NCI-H146 (cell line): ENCODE data around the gene RIOK3.
A peak's percentile ranks its signal among the peaks of the same experiment; 100 is the strongest.
"Not testable (repeated sequence)": the region's sequence is repeated elsewhere in the genome, so short reads cannot be mapped to it uniquely, and the experiment has no call there.

Source experiments
- DNase-seq: peaks from one replicate; lab custom pipeline; 2025; lab: John Stamatoyannopoulos, UW

The RIOK3 gene, protein sequence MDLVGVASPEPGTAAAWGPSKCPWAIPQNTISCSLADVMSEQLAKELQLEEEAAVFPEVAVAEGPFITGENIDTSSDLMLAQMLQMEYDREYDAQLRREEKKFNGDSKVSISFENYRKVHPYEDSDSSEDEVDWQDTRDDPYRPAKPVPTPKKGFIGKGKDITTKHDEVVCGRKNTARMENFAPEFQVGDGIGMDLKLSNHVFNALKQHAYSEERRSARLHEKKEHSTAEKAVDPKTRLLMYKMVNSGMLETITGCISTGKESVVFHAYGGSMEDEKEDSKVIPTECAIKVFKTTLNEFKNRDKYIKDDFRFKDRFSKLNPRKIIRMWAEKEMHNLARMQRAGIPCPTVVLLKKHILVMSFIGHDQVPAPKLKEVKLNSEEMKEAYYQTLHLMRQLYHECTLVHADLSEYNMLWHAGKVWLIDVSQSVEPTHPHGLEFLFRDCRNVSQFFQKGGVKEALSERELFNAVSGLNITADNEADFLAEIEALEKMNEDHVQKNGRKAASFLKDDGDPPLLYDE

DNA sequence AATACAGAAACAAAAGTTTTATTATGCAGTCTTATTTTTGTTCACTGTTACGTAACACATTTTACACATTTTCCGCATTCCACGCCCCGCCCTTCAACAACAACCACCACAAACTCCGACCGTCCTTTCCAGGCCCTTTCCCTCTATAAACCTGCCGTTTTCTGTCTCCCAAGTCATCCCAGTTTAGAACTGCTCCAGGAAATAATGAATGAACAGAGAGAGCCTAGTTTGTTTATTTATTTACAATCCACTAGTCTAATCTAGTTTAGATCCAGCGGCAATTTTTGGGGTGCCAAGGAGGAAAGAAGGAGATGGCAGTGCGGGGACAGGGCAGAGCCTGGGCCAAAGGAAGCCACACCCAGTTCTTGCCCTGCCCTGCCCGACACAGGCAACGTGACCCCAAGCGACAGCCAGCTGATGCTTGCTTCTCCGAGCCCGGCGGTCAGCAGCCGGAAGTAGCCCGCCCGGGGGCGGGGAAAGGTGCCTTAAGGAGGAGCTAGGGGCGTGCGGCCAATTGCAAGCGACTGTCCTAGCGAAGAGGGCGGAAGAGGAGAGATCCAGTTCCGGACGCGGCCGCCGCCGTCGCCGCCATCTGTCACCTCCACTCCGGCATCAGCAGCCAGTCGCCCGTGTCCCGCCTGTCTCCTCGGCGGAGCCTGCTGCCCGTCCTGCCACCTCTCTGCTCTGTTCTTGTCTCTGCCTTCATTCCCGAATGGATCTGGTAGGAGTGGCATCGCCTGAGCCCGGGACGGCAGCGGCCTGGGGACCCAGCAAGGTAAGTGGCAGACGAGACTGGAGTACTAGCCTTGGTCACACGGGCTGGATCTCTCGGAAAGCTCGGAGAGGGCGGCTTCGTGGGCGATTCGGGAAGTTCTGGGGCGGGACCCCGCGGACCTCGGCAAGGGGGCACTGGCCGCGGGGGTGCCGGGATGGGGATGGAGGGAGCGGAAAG lies at the start of gene RIOK3:
RIOK3 (plus strand) TSS at position 560 of the 952 bp plus-strand sequence; CDS start at position 713, 153 bp downstream.
- peak; percentile 100 for DNase-seq

DNA sequence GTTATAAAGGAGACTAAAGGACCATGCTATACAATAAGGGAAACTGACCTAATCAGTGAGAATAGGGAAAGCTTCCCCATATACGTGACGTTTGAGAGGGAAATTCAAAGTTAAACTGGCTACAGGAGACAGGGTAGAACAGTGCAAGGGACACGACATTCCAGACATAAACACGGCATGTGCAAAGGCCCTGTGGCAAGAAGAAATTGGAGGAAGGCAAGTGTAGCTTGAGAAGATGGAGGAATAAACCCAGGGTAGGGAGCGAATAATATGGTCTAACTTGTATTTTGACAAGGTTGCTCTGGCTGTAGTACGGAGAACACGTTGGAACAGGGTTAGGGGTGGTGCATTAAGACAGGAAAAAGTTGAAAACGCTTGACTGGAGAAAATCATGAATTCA lies 49.8 kb upstream of the RIOK3 start:
- no peak for DNase-seq

DNA sequence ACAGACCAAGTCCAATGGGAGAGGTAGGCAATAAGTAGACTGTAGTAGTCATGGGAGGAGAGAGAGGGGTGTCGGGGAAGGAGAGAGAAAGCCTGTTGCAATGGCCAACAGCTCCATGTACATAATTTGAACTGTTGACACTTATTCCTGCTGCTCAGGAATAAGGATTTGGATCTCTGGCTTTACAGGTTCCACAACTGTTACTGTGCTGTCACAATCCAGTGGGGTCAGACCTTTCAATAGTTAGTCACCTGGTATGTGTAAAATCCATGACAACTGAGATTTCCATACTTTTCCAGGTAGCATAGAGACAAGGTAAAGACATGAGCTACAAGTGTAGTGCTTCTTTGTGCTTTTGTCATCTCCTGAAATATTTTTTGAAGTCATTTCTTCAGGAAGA lies 47.5 kb upstream of the RIOK3 start:
- no peak for DNase-seq

DNA sequence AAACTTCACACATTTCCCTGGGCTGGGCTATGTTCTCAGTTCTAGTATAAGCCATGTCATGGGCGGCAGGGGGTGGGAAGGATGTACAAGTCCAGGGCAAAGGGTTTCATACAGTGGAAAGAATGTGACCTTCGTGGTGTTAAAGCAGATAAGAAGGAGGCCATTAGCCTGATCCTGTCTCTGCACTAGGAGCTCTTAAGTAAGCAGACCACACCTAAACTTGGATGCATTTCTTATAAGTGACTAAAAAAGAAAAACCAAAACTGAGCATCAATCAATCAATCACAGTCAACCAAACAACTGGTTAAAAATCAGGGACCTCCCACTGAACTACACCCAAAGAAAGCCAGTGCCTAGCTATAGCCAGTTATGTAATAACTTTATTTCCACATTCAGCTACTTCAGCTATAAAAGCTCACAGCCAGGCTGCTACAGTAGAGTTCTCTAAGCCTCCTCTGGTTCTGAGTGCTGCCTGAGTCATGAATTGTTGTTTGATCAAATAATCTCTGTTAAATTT lies 46.8 kb upstream of the RIOK3 start:
- DNase-seq, result no peak

DNA sequence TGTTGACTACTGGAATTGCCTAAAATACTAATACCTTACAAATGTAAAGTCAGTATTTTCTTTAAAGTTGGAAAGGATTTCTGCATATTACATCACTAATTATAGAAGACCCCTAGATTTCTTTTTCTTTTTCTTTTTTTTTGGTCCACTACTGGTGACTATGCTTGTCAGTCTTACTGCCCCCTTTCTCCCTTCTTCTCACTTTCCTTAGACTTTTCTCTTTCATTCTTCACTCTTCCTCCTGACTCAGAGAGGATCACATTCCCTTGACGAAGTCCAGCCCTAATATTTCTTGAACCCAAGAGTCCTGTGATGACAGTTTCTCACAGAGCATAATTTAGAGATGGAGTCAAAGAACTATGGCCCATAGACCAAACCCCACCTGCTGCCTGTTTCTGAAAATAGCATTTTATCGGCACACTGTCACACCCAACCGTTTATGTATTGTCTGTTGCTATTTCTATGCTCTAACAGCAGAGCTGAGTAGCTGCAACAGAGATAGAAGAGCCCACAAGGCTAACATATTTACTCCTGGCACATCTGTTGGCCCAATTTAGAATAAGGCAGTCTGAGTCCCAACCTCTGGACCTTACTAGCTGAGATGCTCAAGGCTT lies 40.6 kb upstream of the RIOK3 start:
- DNase-seq, result no peak

DNA sequence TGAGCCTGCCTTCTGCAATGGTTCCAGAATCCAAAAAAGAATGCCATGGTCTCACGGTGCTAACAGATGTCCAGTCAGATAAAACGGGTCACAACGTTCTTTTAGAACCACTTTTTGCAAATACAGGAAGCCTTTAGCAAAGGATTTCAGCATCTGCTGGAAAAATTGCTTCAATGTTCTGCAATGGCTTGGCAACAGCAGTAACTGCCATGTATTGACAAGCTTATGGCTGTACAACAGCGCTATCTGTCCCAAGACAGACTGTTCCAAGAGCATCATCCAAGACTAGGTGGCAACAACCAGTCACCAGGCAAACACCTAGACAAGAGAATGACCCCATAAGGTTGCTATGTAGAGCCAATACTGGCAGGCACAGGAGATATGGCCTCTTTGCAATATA lies 37.6 kb upstream of the RIOK3 start:
- no peak for DNase-seq

DNA sequence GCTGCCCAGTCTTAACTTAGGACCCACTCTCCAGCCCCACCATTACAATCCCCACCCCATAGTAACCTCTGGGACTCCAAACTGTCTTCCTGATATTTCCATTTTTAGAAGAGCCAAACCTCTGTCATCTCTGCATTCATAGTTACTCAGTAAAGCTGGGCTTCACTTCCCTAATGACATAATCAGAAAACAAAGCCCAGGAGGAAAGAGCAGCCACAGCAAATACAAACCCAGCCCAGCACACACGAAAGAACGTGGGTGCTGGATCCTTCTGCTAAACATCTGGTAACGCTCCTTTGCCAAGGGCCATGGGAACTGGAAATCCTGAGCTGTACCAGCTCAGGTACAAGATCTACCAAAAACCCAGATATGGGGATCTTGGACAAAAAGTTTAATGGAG lies 36.8 kb upstream of the RIOK3 start:
- DNase-seq, result no peak

DNA sequence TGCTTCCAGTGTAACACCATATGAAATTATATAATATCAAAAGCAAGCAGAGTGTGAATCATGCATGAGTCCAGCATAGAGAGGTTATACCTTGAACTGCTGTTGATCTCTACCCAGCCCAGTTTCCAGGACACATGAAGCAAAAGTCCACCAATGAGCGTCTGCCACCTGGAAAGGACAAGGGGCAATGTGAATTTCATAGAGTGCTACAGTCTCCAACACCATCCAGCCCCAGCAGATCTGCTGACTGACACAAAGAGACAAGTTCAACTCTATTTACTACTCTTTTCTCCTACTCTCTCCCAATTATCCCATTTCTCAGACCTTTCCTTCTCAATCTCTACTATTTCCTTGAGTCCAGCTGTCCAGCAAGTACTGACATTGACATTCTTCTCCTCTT lies 31.8 kb upstream of the RIOK3 start:
- DNase-seq, result no peak

DNA sequence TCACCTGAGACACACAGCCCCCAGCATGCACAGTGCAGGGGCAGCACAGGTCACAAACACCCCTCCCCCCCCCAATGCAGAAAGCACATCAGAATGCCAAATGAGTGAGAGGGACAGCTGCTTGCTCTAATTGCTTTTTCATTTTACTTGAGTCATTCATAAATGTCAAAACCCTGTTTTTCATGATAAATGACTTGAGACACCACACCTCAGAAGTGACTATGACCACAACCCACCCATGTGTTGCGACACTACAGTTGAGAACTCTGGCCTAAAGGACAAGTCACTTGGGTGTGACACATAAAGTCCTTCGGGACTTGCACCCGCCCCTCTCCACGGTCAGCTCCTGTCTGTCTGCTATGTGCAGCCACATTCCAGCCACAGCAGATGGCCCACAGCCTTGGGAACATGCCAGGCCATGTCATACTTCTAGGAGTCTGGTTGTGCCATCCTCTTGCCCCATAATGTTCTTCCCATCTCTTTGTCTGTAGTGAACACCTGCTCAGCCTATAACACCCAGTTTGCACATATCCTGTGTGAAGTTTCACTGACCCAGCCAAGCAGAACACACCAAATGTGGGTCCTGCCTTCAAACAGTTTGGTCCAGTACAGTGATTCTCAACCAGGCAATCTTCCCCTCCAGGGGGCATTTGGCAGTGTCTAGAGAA lies 30.2 kb upstream of the RIOK3 start:
- no peak for DNase-seq

DNA sequence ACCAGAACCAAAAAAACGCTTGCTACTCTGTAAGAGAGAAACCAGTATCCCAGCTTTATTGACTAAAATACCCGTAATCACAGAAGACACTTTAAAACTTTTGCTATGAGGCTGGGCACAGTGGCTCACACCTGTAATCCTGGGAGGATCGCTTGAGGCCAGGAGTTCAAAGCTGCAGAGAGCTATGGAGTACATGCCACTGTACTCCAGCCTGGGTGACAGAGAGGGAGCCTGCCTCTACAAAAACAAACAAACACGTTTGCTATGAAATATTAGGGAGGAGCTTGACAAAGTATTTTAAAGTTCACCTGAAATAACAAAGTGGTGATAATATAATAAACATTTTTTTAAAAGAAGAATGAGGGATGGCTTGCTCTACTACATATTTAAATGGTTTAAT lies 28.5 kb upstream of the RIOK3 start:
- DNase-seq, result no peak

DNA sequence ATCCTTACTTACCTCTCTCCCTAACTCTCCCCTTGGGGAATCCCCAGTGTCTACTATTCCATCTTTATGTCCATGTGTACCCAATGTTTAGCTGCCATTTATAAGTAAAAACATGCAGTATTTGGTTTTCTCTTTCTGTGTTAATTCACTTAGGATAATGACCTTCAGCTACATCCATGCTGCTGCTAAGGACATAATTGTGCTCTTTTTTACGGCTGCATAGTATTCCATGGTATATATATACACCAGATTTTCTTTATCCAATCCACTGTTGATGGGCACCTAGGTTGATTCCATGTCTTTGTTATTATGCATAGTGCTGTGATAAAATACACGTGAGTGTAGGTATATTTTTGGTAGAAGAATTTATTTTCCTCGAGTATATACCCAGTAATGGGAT lies 24.3 kb upstream of the RIOK3 start:
- no peak for DNase-seq

DNA sequence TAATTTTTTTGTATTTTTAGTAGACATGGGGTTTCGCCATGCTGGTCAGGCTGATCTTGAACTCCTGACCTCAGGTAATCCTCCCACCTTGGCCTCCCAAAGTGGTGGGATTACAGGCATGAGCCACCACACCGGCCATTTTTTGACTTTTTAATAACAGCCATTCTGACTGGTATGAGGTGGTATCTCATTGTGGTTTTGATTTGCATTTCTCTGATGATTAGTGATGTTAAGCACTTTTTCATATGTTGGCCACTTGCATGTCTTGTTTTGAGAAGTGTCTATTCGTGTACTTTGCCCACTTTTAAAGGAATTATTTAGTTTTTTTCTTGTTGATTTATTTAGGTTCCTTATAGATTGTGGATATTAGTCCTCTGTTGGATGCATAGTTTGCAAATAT lies 23.5 kb upstream of the RIOK3 start:
- DNase-seq, result not testable (repeated sequence)

DNA sequence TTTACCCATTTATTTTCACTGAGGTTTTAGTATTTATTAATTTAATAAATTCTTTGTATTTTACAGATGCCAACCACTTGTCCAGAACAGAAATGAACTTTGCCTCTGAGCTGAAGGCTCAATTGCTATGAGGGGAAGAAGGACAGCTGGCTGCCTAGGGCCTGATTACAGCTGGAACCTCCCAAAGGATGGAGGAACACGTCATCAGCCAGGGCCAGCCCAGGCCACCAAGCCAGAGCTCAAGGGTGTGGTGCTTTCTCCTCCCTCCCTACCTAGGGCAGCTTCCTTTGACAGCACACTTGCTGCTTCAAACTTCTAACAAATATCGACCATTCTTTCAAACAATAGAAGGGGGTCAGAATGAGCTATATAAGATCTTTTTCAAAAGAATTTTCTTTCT lies 19.7 kb upstream of the RIOK3 start:
- DNase-seq, result no peak

DNA sequence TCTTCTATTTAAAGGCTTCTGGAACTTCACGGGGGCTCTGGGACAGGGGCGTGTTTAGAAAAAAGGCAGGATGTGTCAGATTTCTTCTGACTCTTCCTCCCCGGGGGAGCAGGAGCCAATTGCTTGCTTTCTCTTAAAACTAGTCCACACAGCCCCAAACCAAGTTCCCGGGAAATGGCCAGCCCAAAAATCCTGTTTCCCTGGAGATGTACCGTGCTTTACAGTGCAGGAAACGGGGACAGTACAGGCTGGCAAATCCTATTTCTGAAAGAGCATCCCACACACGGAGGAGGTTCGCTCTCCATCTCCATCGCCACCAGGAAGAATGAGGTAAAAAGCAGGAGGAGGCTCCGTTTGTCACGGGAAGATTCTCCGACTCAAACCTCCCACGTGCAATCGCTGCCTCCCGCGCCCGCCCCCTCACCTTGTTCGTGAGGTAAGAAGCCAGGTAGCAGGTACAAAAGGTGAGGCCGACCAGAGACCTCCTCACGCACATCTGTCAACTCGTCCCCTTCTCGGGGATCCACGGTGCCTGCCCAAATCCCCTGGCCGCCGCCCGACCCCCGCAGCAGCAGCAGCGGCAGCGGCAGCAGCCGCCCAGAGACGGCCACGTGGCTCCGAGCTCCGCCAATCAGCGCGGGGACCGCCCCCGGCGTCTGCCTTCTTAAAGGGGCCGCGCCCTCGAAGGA lies 15.6 kb upstream of the RIOK3 start:
- DNase-seq, result peak; percentile 87

DNA sequence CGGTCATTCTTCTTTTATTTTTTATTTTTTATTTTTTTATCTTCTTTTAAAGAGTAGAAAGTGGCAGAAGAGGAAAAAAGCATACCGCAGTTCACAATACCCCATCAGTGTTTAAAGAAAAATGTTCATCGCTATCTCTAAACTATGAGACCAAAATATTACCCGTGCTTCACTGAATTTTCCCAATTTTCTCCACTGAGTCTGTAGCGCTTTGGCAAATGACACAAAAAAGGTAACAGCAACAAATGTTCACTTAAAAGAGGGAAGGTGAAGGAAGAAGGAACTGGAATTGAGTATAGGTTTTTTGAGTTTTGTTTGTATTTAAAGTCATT lies 15.1 kb upstream of the RIOK3 start:
- no peak for DNase-seq

DNA sequence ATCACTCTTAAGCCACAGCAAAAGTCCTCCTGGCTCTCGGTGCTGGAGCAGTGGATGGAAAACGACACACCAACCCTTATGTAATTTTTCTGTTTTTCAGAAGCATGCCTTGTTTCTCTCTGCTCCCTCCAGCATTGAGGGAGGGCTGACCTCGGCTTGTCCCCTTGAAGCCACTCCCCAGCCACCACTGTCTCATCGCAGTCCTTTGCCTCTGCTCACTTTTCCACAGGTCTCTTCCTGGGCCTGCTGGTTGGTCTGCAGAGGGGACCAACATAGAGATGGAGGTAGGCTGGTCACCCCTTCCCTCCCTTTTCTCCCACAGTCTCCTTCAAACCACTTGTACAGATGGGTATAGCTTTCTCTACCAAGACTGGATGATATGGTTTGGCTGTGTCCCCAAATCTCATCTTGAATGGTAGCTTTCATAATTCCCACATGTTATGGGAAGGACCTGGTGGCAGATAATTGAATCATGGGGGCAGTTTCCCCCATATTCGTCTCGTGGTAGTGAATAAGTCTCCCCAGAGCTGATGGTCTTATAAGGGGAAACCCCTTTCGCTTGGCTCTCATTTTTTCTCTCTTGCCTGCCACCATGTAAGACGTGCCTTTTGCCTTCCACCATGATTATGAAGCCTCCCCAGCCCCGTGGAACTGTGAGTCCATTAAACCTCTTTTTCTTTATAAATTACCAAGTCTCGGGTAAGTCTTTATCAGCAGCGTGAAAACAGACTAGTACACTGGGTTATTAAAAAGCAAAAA lies 14.3 kb upstream of the RIOK3 start:
- peak; percentile 23 for DNase-seq

DNA sequence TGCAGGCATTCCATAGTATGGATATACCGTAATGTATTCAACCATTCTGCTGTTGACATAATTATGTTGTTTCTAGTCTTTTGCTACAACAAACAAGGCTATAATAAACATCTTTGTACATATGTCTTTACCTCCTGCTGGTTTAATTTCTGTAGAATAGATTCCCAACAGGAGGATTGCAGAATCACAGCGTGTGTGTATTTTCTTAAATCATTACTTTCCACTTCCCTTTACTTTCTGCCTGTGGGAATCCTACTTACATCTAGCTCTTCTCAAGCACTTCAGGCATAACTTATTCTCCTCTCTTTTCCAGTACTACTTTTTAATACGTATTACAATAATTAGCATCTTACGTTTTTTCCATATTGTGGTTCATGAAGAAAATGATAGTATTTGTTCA lies 13.0 kb upstream of the RIOK3 start:
- no peak for DNase-seq

DNA sequence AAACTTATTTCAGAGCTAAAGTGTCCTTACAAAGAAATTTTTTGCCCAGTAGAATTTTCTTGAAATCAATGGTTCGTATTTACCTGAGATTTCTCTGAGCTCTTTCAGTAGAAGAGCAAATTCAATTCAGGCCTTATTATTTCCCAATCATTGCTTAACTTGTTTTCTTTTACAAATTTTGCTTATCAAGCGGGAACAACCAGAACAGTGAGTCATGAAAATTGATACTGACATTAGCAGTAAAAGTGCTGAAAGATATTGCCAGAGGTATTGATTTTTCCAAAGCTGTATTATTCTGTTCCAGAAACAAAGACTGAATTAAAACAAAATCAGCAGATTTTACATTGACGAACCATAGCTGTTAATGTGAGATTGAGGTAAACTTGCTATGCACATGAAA lies 10.1 kb upstream of the RIOK3 start:
- DNase-seq, result peak; percentile 49

DNA sequence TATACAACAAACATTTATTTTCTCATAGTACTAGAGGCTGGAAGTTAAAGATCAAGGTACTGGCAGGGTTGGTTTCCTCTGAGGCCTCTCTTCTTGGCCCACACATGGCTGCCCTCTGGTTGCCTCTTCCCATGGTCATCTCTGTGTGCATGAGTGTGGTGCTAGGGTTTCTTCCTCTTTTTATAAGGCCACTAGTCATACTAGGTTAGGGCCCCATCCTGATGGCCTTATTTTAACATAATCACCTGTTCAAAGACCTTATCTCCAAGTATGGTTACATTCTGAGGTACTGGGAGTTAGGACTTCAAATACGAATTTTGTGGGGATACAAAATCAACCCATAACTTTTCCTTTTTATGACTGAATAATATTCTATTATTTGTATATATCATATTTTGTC lies 4.8 kb upstream of the RIOK3 start:
- no peak for DNase-seq

DNA sequence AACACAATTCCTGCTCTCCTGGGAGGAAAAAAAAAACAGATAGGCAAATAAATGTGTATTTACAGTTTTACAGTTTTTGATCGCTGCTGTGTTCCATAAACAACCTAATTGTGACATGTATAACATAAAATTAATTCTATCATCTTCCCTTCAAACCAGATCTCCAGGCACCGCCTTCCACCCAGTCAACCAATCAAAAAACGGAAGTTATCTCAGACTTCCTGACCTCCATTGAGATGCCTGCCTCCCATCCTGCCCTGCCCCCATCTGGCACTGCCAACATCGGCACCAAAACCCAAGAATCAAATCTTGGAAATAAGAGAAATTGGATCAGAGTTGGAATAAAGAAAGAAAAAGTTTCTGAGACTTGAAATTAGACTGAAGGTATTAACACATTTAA lies 3.1 kb upstream of the RIOK3 start:
- no peak for DNase-seq
